Globus pallidus (tissue), 1 donor: ENCODE results near the gene ALPK3.

Experiments used
- DNase-seq: peaks from one replicate; pipeline ENCODE4 v3.0.0-alpha.2; 2015; ENCODE audit warnings: low spot score

ALPK3 gene

GRCh38 chr15:84893607-84894006 lies 76.5 kb downstream of the ALPK3 start:
- DNase-seq, result no peak

GRCh38 chr15:84894736-84895425 lies 77.7 kb downstream of the ALPK3 start:
- DNase-seq, result no peak

- DNase-seq, result no peak
These were observed 81.6 kb downstream of the ALPK3 start for GRCh38 chr15:84898761-84899160.

GRCh38 chr15:84899750-84900149 lies 82.6 kb downstream of the ALPK3 start:
- no peak for DNase-seq

- no peak for DNase-seq
These were observed 84.4 kb downstream of the ALPK3 start for GRCh38 chr15:84901540-84901939.

GRCh38 chr15:84903751-84904150 lies 86.6 kb downstream of the ALPK3 start:
- no peak for DNase-seq

DNA sequence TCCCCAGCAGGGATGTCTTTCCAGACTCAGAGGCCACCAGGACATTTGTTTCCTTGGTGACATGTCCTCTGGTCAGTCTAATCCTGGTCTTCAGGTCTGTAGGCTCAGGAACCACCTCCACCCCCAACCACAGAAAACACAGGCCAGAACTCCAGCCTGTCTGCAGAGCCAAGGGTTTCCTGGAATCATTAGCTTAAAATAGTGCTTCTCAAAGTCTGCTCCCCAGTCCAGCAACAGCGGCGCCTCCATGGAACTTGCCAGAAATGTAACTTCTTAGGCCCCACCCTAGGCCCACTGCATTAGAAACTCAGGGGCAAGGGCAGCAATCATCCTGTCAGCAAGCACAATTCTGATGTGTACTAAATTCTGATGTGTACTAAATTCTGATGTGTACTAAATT lies 87.3 kb downstream of the ALPK3 start:
- DNase-seq, result no peak

- DNase-seq, result no peak
These were observed 88.1 kb downstream of the ALPK3 start for GRCh38 chr15:84905016-84905916.

DNA sequence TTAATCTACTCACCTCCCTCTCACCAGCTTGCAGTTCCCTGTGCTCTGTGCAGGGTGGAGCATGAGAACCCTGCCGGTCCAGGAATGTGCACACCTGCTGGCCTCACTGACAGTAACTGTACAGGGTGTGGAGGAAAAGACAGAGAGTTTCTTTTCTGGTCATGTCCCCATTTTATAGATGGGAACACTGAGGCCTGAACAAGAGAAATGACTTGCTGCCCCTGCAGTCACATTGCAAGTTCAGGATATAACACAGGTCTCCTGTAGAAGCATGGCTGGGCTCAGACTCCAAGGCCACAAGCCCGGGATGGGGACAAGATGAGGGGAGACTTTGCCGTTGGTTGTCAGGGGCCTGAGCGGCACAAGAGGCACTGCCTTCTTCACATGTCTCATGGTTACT lies 90.6 kb downstream of the ALPK3 start:
- DNase-seq, result no peak

GRCh38 chr15:84908564-84908963 lies 91.4 kb downstream of the ALPK3 start:
- no peak for DNase-seq

DNA sequence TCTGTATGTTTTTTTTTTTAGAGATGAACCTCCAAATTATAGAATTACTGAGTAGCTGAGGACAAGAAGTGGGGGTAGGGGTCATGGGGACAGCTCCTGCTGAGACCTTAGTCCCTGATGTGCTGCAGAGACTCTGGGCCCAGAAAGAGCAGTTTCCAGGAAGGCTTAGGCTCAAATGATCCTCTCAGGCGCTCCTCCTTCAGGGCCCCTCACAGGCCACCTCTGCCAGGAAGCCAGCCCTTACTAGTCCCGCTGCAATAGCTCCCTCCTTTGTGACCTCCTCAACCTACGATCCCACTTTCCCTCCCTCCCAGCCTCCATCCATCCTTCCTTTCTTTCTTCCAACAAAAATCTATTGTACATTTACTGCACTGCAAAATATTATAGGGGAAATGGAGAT lies 91.9 kb downstream of the ALPK3 start:
- no peak for DNase-seq

DNA sequence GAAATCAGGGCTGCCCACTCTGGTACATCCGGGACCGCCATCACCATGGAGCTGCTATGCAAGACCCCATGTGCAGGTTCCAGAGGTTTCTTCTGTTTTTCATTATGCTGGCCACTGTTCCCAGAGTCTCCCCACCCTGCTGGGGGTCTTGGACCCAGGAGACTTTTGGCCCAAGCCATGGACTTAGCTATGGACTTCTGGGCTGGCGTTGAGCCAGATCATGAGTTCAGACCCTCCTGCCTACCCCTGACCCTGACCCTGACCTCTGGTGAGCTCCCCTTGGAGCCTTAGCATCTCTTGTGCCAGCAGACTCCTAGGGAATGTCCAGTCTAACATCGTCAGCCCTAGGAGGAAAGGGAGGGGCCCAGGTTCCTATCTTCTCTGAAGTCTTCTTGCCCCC lies 92.6 kb downstream of the ALPK3 start:
- no peak for DNase-seq

DNA sequence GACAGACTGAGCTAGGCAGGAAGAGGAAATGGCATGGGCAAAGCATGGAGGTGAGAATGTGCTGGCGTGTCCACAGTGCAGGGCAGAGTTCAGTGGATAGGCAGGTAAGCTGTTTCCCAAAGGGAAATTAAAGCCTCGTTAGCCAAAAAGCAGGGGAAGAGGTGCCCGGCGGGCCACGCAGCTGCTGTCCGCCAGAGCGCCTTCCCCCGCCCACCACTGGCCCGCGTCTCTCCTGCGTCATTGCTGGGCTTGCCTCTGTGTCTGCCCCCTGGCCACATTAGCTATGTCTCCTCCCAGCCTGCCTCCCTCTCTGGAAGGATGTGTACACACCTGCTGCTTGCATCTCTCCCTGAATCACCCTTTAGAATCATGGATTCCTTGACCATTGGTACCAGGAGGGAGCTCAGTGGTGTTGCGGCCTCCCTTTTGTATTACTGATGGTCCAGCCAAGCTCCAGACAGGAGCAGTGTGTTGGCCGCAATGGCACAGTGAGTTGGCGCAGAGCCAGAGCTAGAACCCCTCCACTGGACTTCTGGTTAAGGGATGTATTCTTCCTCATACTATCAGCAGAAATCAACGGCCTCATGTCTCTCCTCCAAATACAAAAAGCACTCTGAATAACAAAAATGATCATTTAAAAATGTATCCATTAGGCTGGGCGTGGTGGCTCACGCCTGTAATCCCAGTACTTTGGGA lies 93.9 kb downstream of the ALPK3 start:
- no peak for DNase-seq

DNA sequence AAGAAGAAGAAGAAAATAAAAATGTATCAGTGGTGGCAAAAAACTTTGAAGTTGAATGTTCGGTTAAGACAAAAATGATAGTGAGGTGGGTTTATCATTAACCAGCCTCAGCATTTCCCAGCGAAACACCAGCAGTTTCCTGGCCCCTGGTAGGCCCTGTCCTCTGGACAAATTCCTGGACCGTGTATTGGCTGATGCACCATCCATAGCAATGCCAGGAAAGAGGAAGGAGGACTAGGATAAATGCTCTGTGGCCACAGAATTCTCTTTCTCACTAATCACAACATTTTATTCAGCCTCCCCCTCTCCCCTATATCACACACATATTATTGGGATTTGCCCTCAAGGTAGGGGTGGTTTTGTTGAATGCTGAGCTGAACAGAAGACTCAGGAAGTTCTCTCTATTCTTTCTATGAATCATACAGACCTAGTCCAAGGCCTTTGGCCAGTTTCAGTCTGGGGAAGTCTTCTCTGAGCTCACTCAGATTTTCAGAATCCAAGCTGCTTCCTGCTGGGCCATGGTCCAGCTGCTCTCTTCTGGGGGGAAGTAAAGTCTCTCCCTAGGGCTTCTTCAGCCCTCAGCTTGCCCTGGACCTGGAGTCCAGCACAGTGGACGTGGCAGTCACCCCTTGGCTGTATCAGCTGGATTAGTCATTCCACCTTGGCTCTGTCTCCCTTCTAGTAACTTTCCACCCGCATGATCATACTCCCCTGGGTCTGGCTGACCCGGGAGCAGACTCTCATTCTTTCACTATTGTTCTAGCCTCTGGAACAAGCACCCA lies 94.9 kb downstream of the ALPK3 start:
- peak; percentile 85 for DNase-seq

- DNase-seq, result no peak
These were observed 96.2 kb downstream of the ALPK3 start for GRCh38 chr15:84913360-84913723.

DNA sequence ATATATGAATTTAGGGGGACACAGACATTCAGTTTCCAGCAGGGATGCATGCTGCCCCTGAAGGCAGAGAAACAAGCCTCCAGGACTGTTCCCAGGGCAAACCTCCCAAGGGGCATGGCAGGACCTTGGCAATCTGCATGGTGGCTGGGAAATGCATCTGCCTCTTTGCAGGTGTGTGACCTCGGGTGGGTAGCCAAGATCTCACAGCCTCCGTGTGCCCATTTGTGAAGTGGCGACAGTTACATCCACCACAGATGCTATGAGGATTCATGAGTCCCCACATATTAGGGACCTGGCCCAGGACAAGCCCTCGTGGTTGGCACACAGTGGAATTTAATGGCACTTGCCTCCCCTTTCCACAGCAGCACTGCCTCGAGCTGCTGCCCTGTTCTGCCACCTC lies 97.2 kb downstream of the ALPK3 start:
- no peak for DNase-seq

GRCh38 chr15:84914909-84915605 lies 97.9 kb downstream of the ALPK3 start:
- DNase-seq, result no peak

- DNase-seq, result no peak
These were observed 98.4 kb downstream of the ALPK3 start for GRCh38 chr15:84915606-84915958.

GRCh38 chr15:84917452-84917851 lies 100.3 kb downstream of the ALPK3 start:
- no peak for DNase-seq

GRCh38 chr15:84919106-84919667 lies 102.0 kb downstream of the ALPK3 start:
- no peak for DNase-seq

- no peak for DNase-seq
These were observed 104.0 kb downstream of the ALPK3 start for GRCh38 chr15:84921121-84921520.
